PC-3 (cell line): ENCODE measurements around the gene SRRM1. TPM values are rescaled to one million over a fixed set of nuclear protein-coding genes. Genes with fewer than 3 reads are reported as not detected.
"Not testable (repeated sequence)": the region's sequence is repeated elsewhere in the genome, so short reads cannot be mapped to it uniquely, and the experiment has no call there.

Experiments used
- ATAC-seq: fragments of 200-7000 bp; cut with Tn5 transposase; 2 replicates; pipeline ENCODE4 v1.9.1; 2020; ENCODE audit warnings: mild to moderate bottlenecking, moderate library complexity
- BruUV-seq: library from RNA; stranded (reverse); fragments of 400-500 nt; replicated peaks from 2 replicates; lab custom pipeline; 2021; lab: Mats Ljungman, UMichigan
- CTCF ChIA-PET: fragments of 300-600 bp; sonication (Branson Sonifier 250); formaldehyde crosslinking; loops from one replicate; lab custom pipeline; 2022; ENCODE audit warnings: antibody characterized with exemption; lab: Charles Lee
- POLR2A ChIA-PET: fragments of 300-600 bp; sonication (Branson Sonifier 250); formaldehyde crosslinking; loops from one replicate; lab custom pipeline; 2022; ENCODE audit warnings: antibody characterized with exemption; ENCODE audit not compliant: unreplicated experiment; lab: Charles Lee
- DNase-seq: peaks from one replicate; pipeline ENCODE4 v3.0.0-alpha.2; 2015
- H2AFZ ChIP-seq: fragments of 300-600 bp; sonication (generic); 2 replicates; pipeline ENCODE4 v1.6.0; 2016; ENCODE audit warnings: antibody characterized with exemption, low read length
- H3F3A ChIP-seq: fragments of 300-600 bp; sonication (generic); one replicate; pipeline ENCODE4 v1.6.0; 2017; ENCODE audit warnings: antibody characterized with exemption, low read length, control low read depth, mild to moderate bottlenecking; ENCODE audit not compliant: unreplicated experiment
- H3K27ac ChIP-seq: fragments of 300-600 bp; sonication (generic); 2 replicates; pipeline ENCODE4 v1.5.1; 2016; ENCODE audit warnings: mild to moderate bottlenecking, low read length
- H3K27me3 ChIP-seq: fragments of 300-600 bp; sonication (generic); 2 replicates; pipeline ENCODE4 v1.6.1; 2016; ENCODE audit warnings: low read length, mixed read lengths
- H3K36me3 ChIP-seq: fragments of 300-600 bp; sonication (generic); 2 replicates; pipeline ENCODE4 v1.6.1; 2016; ENCODE audit warnings: low read depth, mixed run types, low read length, mixed read lengths
- H3K4me1 ChIP-seq: fragments of 300-600 bp; sonication (generic); 2 replicates; pipeline ENCODE4 v1.5.1; 2016; ENCODE audit warnings: low read length; ENCODE audit not compliant: insufficient read depth
- H3K4me2 ChIP-seq: fragments of 300-600 bp; sonication (generic); 2 replicates; pipeline ENCODE4 v1.6.0; 2016; ENCODE audit warnings: low read length
- H3K4me3 ChIP-seq: fragments of 300-600 bp; sonication (generic); 2 replicates; pipeline ENCODE4 v1.5.1; 2016; ENCODE audit warnings: mild to moderate bottlenecking, low read length, mixed read lengths
- H3K79me2 ChIP-seq: fragments of 300-600 bp; sonication (generic); 2 replicates; pipeline ENCODE4 v1.6.1; 2017; ENCODE audit warnings: low read length, mixed read lengths
- H3K9ac ChIP-seq: fragments of 300-600 bp; sonication (generic); 2 replicates; pipeline ENCODE4 v1.6.0; 2016; ENCODE audit warnings: mild to moderate bottlenecking, low read length
- H3K9me2 ChIP-seq: fragments of 300-600 bp; sonication (generic); replicated peaks from 2 replicates; pipeline ENCODE4 v1.6.1; 2016; ENCODE audit warnings: mixed run types, low read length, mixed read lengths
- H3K9me3 ChIP-seq: fragments of 300-600 bp; sonication (generic); 2 replicates; pipeline ENCODE4 v1.6.1; 2016; ENCODE audit warnings: low read length, mixed read lengths
- H4K20me1 ChIP-seq: fragments of 300-600 bp; sonication (generic); 2 replicates; pipeline ENCODE4 v1.6.1; 2016; ENCODE audit warnings: low read length, mixed read lengths
- EZH2 ChIP-seq: fragments of 300-600 bp; sonication (generic); IDR thresholded peaks from one replicate; pipeline ENCODE4 v1.6.1; 2017; ENCODE audit warnings: antibody characterized with exemption, mild to moderate bottlenecking, low read length; ENCODE audit not compliant: unreplicated experiment
- EZH2phosphoT487 ChIP-seq: fragments of 300-600 bp; sonication (generic); IDR thresholded peaks from 2 replicates; pipeline ENCODE4 v1.6.1; 2018; ENCODE audit warnings: mild to moderate bottlenecking, antibody characterized with exemption, low read length, borderline replicate concordance
- intact Hi-C: fragments of 100-400 bp; cut with micrococcal nuclease; formaldehyde crosslinking; loops from 2 replicates; pipeline ENCODE4 v1.9.0; 2023
- total RNA-seq: library from RNA; depleted of rRNA; stranded (reverse); fragments of >200 nt; gene quantifications from 2 replicates; pipeline ENCODE4 v1.2.3, GENCODE V29; 2014
- TF ChIP-seq, protein P1 (sequence below): fragments of 300-600 bp; sonication (generic); conservative IDR thresholded peaks from 2 replicates; pipeline ENCODE4 v1.5.1; 2017; ENCODE audit warnings: antibody characterized with exemption, low read depth, mild to moderate bottlenecking, low read length

Gene SRRM1
- total RNA-seq, 1 experiment from 2014 or later = 30.7 TPM

DNA sequence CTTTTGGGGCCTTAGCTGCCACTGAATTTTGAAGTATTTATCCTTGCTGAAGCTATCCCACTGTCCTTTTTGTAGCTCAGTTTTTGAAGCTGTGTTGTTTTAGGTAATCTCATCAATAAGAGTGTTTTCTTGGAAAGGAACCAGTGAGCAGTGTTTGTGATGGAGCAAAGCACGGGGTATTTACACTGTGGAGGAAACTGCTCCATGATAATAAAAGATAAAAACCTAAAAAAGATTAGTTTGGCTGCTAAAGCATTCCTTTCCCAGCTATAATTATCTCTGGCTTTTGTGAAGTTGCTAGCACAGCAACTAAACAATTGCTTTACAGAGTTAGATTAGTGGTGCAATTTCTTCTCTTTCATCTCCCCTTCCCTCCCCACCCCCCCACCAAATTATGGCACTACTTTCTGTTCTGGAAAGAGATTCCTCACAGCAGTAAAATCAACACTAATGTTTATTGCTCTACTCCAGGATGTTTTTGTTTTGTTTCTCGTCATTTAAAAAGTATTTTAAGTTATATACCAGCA, 21.5 kb downstream of the SRRM1 start:
- ChIA-PET POLR2A (no interaction called here), CTCF (no interaction called here)
- intact Hi-C loops = no loop called here
- Histone ChIP-seq H3K27me3 (no peaks in the 10 kb centered on the region), H4K20me1 (0 out of 2 replicates have a peak, but pooled peaks cover 13% of the 10 kb centered on the region), H3K36me3 (peaks cover 81% of the 10 kb centered on the region), H3F3A (no peaks in the 10 kb centered on the region), H3K27ac (no peak overlapping the region), H3K9ac (no peak overlapping the region), H3K4me1 (no peaks in the 10 kb centered on the region), H3K79me2 (peaks cover 25% of the 10 kb centered on the region), H3K9me3 (no peaks in the 10 kb centered on the region), H3K4me2 (no peak overlapping the region), H2AFZ (no peak overlapping the region), H3K4me3 (no peak overlapping the region), H3K9me2 (no peaks in the 10 kb centered on the region)
- ATAC-seq (no peak), DNase-seq (no peak)
- no peak for TF ChIP-seq EZH2phosphoT487
- TF ChIP-seq, protein P1, sequence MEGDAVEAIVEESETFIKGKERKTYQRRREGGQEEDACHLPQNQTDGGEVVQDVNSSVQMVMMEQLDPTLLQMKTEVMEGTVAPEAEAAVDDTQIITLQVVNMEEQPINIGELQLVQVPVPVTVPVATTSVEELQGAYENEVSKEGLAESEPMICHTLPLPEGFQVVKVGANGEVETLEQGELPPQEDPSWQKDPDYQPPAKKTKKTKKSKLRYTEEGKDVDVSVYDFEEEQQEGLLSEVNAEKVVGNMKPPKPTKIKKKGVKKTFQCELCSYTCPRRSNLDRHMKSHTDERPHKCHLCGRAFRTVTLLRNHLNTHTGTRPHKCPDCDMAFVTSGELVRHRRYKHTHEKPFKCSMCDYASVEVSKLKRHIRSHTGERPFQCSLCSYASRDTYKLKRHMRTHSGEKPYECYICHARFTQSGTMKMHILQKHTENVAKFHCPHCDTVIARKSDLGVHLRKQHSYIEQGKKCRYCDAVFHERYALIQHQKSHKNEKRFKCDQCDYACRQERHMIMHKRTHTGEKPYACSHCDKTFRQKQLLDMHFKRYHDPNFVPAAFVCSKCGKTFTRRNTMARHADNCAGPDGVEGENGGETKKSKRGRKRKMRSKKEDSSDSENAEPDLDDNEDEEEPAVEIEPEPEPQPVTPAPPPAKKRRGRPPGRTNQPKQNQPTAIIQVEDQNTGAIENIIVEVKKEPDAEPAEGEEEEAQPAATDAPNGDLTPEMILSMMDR = no peak
- TF ChIP-seq EZH2 = no peak
- no TSS peak for BruUV-seq

DNA sequence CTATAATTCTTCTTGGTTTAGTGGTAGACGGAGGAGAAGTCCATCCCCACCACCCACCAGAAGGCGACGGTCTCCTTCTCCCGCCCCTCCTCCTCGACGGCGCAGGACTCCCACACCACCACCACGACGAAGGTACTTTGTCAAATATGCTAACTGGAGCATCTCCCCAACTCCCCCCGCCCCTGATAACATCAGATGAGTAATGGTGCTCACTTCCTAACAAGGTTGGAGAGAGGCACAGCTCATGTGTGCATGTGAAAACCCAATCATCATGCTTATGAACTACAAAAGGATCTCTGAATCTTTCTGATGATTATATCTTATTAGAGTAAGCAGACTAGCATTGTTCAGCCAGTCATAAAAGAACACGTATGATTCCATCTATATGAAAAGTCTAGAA, 23.7 kb downstream of the SRRM1 start:
- intact Hi-C loops = no loop called here
- 0 out of 2 replicates have a peak, but pooled peaks cover 6% of the 10 kb centered on the region for H4K20me1 ChIP-seq
- TF ChIP-seq, protein P1 = no peak
- TF ChIP-seq EZH2 = no peak
- H3K4me2 ChIP-seq = no peak overlapping the region
- H3K27ac ChIP-seq = no peak overlapping the region
- DNase-seq (no peak), ATAC-seq (no peak; the same call in 1 of the 2 replicates)
- H3K9ac ChIP-seq = no peak overlapping the region
- ChIA-PET CTCF (no interaction called here), POLR2A (no interaction called here)
- no TSS peak for BruUV-seq
- no peaks in the 10 kb centered on the region for H3K27me3 ChIP-seq
- peaks cover 83% of the 10 kb centered on the region for H3K36me3 ChIP-seq
- H2AFZ ChIP-seq = no peak overlapping the region
- no peak overlapping the region for H3K4me3 ChIP-seq
- H3K79me2 ChIP-seq = peaks cover 11% of the 10 kb centered on the region
- no peaks in the 10 kb centered on the region for H3K4me1 ChIP-seq
- H3K9me2 ChIP-seq = no peaks in the 10 kb centered on the region
- H3K9me3 ChIP-seq = no peaks in the 10 kb centered on the region
- no peaks in the 10 kb centered on the region for H3F3A ChIP-seq

DNA sequence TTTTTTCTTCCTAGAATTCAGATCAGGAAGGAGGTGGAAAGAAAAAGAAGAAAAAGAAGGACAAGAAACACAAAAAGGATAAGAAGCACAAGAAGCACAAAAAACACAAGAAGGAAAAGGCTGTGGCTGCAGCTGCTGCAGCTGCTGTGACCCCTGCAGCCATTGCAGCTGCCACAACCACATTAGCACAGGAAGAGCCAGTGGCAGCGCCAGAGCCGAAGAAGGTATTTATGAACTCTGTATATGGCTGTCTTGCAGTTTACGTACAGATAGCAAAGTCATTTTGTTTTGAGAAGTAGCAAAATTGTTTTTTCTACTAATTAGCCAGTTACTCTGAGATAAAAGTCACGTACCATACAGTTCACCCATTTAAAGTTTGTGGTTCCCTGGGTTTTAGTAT, 28.3 kb downstream of the SRRM1 start:
- H2AFZ ChIP-seq, H3K79me2 ChIP-seq, H3K27me3 ChIP-seq, H3F3A ChIP-seq, POLR2A ChIA-PET, intact Hi-C loops, CTCF ChIA-PET, ATAC-seq, H3K9me3 ChIP-seq, H3K4me3 ChIP-seq, H3K9ac ChIP-seq, H3K4me1 ChIP-seq, H3K9me2 ChIP-seq, H3K27ac ChIP-seq, BruUV-seq, DNase-seq, H3K4me2 ChIP-seq, H4K20me1 ChIP-seq: not testable (repeated sequence)
- H3K36me3 ChIP-seq = peaks cover 73% of the 10 kb centered on the region

GRCh38 chr1:24672686-24673085, 29.6 kb downstream of the SRRM1 start:
- intact Hi-C loops, H3K4me3 ChIP-seq, H3K9me3 ChIP-seq, H3K79me2 ChIP-seq, ATAC-seq, H3F3A ChIP-seq, H3K9ac ChIP-seq, H2AFZ ChIP-seq, H3K9me2 ChIP-seq, H3K4me1 ChIP-seq, H3K27me3 ChIP-seq, H3K4me2 ChIP-seq, H4K20me1 ChIP-seq, DNase-seq, H3K27ac ChIP-seq: not testable (repeated sequence)
- TSS peak; percentile 55 for BruUV-seq
- peaks cover 76% of the 10 kb centered on the region for H3K36me3 ChIP-seq
- CTCF ChIA-PET = interaction anchor here (0.6 kb wide), 2 partner anchors 158 to 868 kb away, joined by 3 to 6 read pairs; no protein-coding TSS in a partner anchor
- POLR2A ChIA-PET = interaction anchor here (0.6 kb wide), 1 partner anchor 11 kb away, joined by 11 read pairs; no protein-coding TSS in a partner anchor
